NCI-H748 treated with DMSO at 0.1 percent for 48 hours (cell line): Measurements from ENCODE around the gene ADAM12.
"Not testable (repeated sequence)": the region's sequence is repeated elsewhere in the genome, so short reads cannot be mapped to it uniquely, and the experiment has no call there.

Source experiments
- DNase-seq: peaks from one replicate; lab custom pipeline; 2025; lab: John Stamatoyannopoulos, UW

The ADAM12 gene

DNA sequence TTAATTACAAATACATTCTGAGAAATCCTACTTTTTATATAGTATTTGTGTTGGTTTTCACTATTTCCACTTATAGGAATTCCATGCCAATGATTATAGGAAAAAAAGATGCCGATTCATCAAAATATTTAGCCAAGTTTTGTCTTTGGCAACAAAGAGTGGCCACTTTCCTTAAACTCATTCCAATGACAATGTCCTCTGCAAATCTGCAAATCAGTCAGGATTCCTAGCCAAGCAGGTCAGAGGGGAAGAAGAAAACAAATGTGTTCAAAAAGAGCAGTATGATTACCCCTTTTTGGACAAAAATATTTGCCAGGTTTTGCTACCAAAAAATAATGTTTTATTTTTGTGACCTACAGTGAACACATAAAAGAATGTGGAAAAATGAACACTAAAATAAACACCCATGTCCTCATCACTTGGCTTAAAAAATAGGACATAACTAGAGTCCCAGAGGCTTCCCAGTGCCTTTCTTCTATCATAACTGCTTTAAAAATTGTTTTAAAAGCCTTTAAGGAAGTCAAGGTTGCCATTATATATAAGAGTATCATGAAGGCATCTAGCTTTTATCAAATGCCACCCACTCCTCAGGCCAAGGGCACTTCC, 125.9 kb downstream of the ADAM12 start:
- no peak for DNase-seq

DNA sequence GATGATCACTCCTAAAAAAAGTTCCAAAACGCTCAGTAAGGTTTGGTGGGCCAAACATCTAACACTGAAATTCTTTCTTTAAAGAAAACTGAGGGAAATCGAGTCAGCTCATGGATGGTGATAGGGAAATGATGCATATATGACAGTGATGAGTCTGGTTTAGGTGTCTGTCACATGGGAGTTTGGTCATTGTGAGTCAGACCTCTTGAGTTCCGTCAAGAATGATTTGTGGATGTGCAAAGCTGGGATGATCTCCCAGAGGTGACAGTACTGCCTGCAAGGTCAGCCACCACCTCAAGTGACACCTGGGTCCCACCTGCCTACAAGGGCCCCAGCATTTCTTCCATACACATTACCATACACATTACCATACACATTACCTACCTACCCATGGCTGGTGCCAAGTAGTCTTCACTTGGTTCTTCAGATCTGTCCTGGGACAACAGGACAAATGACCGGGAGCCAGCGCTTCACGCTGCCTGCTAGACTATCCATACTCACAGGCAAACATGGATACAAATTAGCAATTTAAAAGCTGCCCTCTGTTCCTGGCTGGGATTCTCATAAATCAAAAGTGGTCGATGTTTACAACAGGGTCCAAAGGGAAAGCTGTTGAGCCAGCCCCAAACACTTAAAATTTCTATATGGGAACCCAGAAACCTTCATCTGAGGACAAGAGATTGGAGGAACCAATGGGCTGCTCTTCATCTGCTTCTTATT, 128.4 kb downstream of the ADAM12 start:
- DNase-seq, result no peak

DNA sequence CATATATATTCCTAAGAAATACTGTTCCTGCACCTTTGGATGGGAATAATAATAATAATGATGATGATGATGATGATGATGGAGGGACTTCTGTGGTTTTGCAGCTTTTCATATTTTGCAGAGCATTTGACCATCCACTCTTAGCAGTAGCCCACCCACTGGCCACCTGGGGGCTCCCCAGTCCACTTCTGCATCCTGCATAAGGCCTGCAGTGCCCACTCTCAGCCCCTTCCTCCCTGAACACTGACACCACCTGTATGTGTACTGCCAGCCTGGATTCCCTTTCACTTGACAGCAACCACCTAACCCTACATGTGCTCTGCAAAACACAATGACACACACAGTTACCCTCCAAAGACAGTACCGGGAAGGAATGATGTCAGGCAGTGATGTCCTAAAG, 131.4 kb downstream of the ADAM12 start:
- peak; percentile 5 for DNase-seq

DNA sequence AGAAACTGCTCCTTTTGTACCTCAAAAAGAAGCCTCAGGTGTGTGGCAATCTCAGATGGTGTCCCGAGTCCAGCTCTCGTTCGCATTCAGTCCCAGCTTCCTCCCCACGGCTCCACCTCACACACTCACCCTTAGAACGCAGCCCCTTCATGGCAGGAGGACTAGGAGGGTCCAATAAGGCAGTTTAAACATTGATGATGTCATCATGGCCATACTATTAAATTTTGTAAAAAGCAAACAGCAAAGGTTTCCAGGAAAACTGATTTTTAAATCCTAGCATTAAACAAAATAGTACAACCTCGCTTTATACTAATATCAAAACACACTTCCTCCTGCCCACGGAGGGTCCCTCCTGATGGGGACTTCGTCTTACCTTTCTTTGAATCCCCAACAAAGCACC, 133.0 kb downstream of the ADAM12 start:
- no peak for DNase-seq

DNA sequence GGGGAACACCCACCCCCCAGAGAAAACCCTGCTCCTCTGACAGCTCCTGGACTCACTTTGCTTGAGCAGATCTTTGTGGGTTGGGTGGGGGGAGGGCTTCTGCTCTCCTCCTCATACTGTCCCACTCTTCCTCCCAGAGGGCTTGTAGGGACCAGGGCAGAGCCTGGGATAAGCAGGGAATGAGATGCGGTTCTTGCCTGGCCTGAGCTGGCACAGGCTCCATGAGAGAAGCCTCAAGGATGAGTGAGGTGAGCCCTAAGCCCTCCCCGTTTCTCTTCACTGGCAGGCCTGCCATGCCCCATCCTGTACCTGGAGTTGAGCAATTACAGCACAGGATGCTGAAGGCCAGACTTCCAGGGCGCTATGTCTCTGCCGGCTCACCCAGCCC, 134.7 kb downstream of the ADAM12 start:
- no peak for DNase-seq

DNA sequence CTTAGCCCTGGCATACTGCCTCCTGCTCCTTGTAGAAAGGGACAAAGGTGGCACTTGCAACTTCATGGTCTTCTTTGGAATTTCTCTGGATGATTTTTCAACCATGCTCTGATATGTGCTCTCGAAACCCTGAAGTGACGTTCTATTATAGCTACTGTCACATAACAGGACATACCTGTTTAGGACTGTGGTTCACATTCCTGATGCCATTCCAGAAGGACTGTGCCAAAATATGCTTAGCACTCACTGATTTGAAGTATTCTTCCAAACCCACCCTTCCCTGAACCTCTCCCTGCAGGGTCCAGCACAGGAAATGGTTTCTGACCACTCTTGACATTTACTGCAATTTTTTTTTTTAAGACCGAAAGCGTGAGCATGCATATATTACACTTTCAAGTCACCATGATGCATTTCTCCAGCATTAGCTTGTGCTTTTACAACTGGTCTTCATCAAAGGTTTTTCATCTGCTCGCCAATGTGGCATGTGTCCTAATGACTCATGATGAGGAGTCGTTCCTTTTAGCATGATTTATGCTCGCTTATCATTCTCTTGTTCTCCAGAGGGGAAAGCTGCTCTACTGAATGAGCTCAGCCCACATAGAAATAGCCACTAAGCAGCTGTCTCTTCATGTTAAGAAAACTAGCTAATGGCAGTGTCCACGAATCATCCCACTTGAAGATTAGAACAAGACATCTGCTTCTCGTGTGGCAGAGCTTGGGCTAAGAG, 135.2 kb downstream of the ADAM12 start:
- DNase-seq, result no peak

DNA sequence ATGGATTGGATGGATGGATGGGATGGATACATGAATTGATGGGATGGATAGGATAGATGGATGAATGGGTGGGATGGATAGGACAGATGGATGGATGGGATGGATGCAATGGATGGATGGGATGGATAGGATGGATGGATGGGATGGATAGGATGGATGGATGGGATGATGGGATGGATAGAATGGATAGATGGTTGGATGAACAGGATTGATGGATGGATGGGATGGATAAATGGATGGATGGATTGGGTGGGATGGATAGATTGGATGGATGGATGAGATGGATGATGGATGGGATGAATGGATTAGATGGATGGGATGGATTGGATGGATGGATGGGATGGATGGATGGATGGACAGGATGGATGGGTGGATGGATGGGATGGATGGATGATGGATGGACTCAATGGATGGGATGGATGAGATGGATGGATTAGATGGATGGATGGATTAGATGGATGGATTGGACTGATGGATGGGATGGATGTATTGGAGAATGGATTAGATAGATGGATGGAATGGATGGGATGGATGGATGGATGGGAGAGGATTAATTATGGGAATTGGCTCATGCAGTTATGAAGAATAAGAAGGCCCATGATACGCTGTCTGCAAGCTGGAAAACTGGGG, 136.4 kb downstream of the ADAM12 start:
- no peak for DNase-seq

DNA sequence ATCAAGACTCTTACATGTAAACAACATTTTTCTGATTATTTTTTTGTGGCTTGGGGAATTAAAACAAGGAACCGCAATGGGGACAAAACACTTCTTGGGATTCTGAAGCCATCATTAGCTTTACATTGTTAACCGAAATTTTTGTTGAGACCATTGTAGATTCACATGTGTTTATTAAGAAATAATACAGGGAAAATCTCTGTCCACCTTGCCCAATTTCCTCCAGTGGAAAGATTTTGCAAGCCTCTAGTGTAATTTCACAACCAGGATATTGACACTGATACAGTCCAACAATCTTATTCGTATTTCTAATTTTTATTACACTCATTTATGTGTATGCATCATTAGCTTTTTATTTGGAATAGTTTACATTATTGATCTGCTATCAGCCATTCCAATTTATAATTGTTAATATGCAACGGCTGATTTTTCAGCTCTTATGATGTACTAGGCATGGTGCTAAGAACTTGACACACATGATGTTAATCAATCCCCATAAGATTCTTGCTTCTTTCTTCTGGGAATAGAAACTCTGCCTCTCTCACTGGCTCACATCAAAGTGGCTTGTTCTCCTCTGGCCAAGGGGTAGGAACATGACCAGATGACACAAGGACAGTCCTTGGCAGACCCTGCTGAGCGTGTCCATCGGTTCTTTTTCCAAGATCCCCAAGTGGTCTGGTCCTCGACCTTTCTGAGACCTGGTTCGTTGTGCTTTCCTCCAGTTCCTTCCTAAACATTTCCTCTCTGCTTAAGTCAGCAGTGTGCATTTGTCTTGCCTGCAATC, 137.6 kb downstream of the ADAM12 start:
- no peak for DNase-seq

DNA sequence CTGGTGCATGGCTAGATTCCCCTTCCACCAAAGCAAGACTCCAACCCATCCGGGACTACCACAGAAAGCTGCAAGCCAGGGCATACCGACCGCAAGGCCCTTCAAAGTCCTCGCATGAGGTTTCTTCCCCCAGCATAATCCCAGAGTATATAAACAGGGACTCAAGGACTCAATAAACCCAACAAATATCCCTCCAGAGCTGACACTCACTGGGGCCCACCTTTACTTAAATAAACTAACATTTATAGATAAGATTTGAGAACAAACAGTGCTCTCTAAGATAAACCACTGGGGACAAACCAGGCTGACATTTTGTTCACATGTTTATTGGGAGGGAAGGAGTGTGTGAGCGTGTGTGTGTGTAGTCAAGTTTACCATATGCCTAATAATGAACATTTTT, 138.2 kb downstream of the ADAM12 start:
- DNase-seq, result no peak

DNA sequence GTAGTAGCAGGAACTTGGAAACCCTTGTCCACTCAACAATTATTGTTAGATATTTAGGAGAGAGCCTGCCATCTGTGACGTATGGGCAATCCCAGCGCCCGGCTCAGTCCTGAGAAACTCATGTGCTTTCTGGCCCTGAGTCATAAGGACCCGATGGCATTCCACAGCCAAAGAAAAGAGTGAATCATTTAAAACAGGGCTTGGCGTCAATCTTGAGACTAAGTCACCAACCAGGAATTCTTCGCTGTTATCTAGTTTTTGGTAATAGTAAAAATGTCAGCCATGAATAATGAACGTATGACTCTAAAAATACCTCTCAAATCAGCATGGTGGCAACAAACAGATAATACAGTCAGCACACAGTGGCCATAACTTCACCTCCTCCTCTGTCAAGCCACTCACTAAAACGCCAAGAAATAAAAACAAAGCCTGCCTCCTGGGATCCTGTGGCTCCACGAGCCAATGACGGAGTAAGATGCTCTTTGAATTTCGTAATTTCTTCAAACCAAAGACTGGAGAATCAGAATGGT, 140.8 kb downstream of the ADAM12 start:
- DNase-seq, result no peak

DNA sequence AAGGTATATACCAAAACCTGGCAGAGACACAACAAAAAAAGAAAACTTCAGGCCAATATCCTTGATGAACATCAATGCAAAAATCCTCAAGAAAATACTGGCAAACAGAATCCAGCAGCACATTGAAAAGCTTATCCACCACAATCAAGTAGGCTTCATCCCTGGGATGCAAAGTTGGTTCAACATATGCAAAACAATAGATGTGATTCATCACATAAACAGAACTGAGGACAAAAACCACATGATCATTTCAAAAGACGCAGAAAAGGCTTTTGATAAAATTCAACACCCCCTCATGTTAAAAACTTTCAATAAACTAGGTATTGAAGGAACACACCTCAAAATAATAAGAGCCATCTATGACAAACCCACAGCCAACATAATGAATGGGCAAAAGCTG, 141.9 kb downstream of the ADAM12 start:
- DNase-seq, result not testable (repeated sequence)

DNA sequence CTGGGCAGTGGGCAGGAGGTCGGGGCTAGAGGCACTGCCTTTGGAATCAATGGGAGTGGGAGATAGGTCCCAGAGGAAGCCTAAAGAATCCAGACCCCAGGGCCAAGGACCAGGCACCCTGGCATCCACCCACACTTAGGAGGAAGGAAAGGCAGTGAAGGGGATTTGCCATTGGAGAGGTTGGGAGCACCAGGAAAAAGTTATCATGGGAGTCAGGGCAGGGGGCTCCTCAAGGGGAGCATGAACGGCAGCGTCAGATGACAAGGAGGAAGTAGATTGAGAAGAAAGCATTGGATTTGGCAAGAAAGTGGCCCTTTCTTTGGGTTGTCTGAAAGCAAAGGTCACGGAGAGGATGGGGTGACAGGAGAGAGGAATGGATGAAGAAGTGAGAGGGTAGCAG, 142.8 kb downstream of the ADAM12 start:
- no peak for DNase-seq

DNA sequence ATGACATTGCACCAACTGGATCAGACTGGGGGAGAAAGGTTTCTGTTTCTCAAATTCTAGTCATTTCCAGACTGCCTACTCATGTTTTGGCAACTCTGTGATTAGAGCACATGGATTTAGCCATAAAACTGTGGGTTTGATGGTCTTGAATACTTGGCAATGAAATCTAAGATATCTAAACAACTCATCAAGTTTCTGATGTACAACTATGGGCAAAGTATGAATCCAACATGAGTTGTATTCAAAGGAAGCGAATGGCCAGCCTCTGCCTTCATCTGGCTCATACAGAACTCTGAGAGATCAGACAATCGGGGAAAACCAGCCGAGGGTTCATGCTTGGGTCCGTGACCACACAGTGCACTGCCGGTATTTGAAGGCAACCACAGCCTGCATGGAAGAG, 144.3 kb downstream of the ADAM12 start:
- no peak for DNase-seq

DNA sequence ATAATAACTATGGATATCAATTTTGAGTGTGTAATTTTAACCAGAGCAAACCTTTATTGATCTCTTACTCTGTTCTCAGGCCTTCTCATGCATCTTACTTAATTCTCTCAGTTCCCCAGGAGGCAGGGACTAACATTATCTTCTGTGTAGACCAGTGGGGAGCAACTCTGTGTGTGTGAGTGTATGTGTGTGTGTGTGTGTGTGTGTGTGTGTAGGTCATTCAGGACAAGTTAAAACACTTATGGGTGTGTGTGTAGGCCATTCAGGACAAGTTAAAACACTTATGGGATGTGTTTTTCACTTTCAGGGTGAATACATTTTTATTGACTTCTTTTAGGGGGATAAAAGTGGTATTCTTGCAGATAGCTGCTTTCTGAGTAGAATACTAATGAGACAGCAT, 145.0 kb downstream of the ADAM12 start:
- no peak for DNase-seq

DNA sequence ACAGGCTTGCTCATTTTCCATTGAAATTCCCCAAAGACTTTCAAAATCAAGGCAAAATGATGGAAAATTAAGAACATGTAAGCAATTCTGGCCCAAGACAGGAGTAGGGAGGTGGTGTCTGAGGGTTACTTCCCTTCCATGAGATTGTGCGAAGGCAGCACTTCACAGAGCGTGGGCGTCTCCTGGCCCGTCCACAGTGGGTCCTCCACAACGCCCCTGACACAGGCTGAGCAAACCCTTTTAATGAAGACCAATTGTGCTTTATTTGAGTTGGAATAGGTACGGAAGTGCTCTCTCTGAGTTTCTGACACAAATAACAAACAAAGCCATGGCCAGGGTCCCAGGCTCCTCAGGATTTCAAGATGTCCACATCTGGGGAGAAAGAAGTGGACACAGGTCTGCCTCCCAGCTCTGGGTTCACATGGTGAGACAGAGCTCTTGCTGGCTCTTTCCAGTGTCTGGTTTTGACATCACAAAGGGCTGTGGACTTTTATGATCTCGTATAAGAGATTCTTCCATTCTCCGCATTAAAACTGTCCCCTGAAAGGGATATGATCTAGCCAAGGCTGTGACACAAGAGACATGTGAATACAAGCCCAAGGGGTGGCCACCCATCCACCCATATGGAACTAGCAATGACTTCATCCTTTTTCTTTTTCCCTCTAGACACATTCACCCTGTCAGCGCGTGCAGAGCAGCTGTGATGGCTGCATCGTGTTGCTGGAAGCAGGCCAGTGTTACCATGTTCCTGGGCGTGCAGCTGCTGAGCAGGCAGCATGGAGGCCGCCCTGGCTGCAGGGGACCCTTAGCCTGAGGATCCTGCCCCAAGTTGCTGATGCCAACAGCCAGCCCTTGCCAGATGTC, 145.6 kb downstream of the ADAM12 start:
- no peak for DNase-seq

DNA sequence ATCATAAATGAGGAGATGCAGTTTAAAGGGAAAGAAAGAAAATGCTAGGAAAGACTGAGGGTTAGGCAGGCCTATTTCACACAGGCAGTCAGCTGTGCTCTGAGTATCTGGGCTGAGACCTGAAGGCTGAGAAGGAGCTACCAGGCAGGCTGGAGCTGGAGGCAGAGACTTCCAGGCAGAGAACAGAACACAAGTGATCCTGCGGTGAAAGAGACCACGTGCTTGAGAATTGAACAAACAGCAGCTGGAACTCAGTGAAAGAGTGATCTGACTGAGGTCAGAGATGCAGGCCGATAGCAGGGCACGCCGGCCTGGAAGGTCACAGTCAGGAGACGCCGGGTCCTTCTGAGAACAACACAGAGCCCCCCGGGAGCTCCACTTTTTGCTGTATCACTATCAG, 147.8 kb downstream of the ADAM12 start:
- no peak for DNase-seq

DNA sequence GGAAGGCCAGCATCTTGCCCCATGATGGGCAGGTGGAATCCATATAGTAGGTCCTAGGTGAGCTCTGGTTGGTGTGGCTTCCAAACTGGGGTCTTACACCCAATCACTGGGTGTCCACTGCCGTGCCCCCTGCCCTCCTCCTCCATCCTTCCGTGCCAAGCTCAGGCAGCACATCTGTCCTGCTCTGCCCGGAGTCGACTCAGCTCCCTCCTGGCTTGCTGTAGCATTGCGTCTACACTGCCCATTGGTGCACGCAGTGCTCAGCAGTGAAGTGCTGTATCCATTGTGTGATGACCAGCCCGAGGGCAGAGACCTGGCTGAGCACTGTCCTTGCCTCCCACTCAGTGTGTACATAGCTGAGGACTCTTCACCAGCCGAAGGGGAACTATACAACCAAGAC, 148.4 kb downstream of the ADAM12 start:
- DNase-seq, result no peak

DNA sequence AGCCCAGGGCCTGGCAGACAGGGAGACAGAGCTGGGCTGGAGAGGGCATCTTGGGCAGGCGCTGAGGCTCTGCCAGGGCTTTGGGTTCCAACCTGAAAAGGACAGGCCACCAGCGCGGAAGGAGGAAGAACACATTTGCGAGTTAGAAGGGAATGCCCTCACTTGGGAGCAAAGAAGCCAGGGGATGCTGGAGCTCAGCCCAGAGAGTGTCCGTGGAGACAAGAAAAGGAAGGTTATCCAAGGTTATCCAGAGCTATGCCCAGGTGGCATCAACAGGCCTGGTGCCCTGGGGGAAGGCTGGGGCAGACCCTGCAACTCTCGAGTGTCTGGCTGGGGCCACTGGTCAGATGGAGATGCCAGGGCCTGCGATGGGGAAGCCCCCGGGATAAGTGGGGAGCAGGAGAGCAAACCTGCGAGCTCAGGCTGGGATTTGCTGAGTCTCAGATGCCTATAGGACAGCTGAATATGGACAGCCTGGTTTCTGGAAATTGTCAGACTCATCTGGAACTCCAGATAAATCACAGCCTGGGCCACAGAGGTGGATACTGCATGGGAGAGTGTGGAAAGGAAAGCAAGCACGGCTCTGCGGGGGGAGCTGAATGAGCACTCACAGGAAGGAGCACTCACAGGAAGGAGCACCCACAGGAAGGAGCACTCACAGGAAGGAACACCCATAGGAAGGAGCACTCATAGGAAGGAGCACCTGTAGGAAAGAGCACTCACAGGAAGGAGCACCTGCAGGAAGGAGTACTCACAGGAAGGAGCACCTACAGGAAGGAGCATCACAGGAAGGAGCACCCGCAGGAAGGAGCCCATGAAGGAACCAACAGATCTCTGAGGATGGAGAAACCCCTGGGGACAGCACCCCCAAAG, 152.1 kb downstream of the ADAM12 start:
- no peak for DNase-seq

DNA sequence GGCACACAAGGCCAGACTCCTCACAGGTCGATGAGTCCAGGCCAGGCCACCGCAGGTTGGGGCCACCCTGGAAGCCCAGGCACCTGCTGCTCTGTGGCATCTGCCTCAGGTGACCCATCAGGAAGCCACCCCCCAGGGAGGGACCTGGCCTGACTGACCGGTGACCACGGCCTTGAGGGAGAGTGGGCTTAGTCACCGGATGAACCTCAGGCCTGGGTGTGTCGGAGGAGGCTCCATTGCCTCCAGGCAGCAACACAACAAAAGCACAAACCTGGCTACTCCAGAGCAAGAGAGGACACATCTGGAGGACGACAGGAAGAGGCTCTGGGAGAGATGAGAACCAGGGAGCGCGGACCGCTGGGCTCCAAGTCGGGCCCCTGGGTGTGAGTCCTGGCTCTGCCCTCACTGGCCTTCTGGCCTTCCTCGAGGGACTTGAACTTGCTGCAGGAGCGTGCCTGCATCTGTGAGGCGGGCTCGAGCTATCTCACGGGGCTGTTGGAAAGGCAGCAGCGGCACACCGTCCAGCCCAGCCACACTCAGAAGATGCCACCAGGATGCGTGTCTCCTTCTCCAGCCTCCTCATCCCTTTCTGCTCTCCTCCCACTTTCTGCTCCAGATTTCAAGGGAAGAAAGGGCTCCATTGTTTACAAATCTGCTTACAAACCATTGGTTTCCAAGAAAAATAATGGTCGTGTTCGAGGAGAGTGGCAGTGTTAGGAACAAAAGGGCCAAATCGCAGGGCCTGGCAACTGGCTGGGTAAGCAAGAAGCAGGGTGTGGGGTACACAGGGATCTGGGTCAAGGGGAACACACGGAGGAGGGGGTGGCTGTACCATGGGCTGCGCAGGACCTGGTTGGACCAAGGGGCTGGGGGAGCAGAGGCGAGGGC, 152.9 kb downstream of the ADAM12 start:
- DNase-seq, result no peak
